Muscle of leg (tissue), 11 donors: ENCODE measurements around the gene HSD17B13. TPM values are rescaled to one million over a fixed set of nuclear protein-coding genes. Genes with fewer than 3 reads are reported as not detected.
"Not testable (repeated sequence)": the region's sequence is repeated elsewhere in the genome, so short reads cannot be mapped to it uniquely, and the experiment has no call there.

Experiments
- DNase-seq: peaks from one replicate; pipeline ENCODE4 v3.0.0; 2013
- H3K27ac ChIP-seq: one replicate; pipeline ENCODE4 v1.5.1; 2013; ENCODE audit warnings: mild to moderate bottlenecking, low read length, control low read depth
- H3K27me3 ChIP-seq: one replicate; pipeline ENCODE4 v1.6.1; 2013; ENCODE audit warnings: low read length; ENCODE audit not compliant: control insufficient read depth, insufficient read depth
- H3K36me3 ChIP-seq: one replicate; pipeline ENCODE4 v1.6.1; 2013; ENCODE audit warnings: low read length; ENCODE audit not compliant: control insufficient read depth, insufficient read depth
- H3K4me1 ChIP-seq: one replicate; pipeline ENCODE4 v1.6.1; 2013; ENCODE audit warnings: low read length; ENCODE audit not compliant: control insufficient read depth, insufficient read depth
- H3K4me3 ChIP-seq: one replicate; pipeline ENCODE4 v1.5.1; 2013; ENCODE audit warnings: low read length, control low read depth
- H3K9me3 ChIP-seq: replicated peaks from 2 replicates; pipeline ENCODE4 v1.6.1; 2013; ENCODE audit warnings: low read depth, low read length; ENCODE audit not compliant: control insufficient read depth
- WGBS: methylation state at CpG from one replicate; pipeline ENCODE4 v1.1.5; 2013; ENCODE audit warnings: missing lambda C conversion rate; ENCODE audit not compliant: insufficient coverage; 5-methylcytosine and 5-hydroxymethylcytosine counted together
- polyA plus RNA-seq, 8 donors: library from polyadenylated mRNA; unstranded; fragments of 120-200 nt; gene quantifications; one replicate each; pipeline versions ENCODE4 v1.2.1 to v1.2.3, GENCODE V29; 2013; ENCODE audit warnings: inconsistent platforms in 1 of 8, low replicate concordance in 1 of 8; ENCODE audit not compliant: insufficient read length in 8 of 8, insufficient read depth in 1 of 8
- total RNA-seq: library from RNA; stranded (reverse); fragments of 120-200 nt; gene quantifications from one replicate; pipeline ENCODE4 v1.2.4, GENCODE V29; 2013

HSD17B13 gene
- total and polyA plus RNA-seq, 9 donors: 0.11 to 0.43 (median 0.27) TPM

GRCh38 chr4:87353592-87353991 is 30.9 kb upstream of the HSD17B13 start:
- WGBS: 17% methylated on average over 2 of the region's 3 CpGs
- no peak overlapping the region for H3K4me3 ChIP-seq

GRCh38 chr4:87345139-87345538 is 22.5 kb upstream of the HSD17B13 start:
- H3K4me3 ChIP-seq: no peak overlapping the region
- no peaks in the 10 kb centered on the region for H3K27me3 ChIP-seq
- peaks cover 3% of the 10 kb centered on the region for H3K9me3 ChIP-seq
- H3K27ac ChIP-seq: no peak overlapping the region
- DNase-seq: no peak
- H3K36me3 ChIP-seq: peaks cover 15% of the 10 kb centered on the region
- no peaks in the 10 kb centered on the region for H3K4me1 ChIP-seq

More at GRCh38 chr4:87353592-87353991, 30.9 kb upstream of the HSD17B13 start:
- peak; percentile 85 for DNase-seq
- peak overlapping the region; percentile 63 for H3K27ac ChIP-seq
- H3K27me3 ChIP-seq: no peaks in the 10 kb centered on the region
- peaks cover 5% of the 10 kb centered on the region for H3K36me3 ChIP-seq
- H3K9me3 ChIP-seq: no peaks in the 10 kb centered on the region
- peaks cover 5% of the 10 kb centered on the region for H3K4me1 ChIP-seq

DNA sequence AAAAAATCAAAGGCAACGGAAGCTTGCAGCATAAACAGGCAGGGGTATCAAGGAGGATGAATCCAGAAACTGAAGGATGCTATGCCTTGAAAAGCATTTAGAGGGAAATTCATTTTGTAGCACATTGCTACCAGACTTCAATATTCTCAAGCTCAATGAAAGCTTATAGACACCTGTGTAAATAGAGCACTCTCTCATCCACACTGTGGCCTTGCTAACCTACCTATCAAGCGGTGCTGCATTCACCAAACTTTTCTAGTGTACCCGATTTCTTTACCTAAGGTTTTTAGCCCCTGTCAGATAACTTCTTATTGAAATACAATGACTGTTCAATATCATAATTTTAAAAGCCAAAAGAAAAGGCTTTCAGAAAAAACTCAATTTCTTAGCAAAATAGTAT is 20.2 kb upstream of the HSD17B13 start:
- no CpG with 5 or more reads among the region's 3 CpGs for WGBS
- DNase-seq: no peak
- Histone ChIP-seq H3K4me3 (no peak overlapping the region), H3K27ac (no peak overlapping the region), H3K9me3 (peaks cover 3% of the 10 kb centered on the region), H3K4me1 (no peaks in the 10 kb centered on the region), H3K27me3 (no peaks in the 10 kb centered on the region), H3K36me3 (peaks cover 17% of the 10 kb centered on the region)

DNA sequence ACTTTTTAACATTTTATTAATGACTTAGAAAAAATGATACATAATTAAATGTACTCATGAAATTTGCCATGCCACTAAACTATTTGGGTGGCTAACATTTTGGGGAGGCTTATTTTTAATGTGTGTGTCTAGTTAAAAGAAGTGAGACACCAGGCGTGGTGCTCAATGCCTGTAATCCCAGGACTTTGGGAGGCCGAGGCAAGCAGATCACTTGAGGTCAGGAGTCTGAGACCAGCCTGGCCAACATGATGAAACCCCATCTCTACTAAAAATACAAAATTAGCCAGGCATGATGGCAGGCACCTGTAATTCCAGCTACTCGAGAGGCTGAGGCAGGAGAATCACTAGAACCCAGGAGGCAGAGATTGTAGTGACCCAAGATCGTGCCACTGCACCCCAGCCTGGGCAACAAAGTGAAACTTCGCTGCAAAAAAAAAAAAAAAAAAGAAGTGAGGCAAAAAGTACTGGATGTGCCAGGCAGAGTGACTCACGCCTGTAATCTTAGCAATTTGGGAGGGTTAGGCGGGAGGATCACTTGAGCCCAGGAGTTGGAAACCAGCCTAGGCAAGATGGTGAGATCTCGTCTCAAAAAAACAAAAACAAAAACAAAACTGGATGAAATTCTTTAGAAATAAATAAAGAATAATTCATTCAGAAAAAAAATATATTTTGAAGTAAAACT is 19.4 kb upstream of the HSD17B13 start:
- H3K4me1 ChIP-seq, H3K27ac ChIP-seq, H3K4me3 ChIP-seq, H3K27me3 ChIP-seq, H3K9me3 ChIP-seq, DNase-seq: not testable (repeated sequence)
- 100% methylated on average over 5 of the region's 8 CpGs for WGBS
- H3K36me3 ChIP-seq: peaks cover 17% of the 10 kb centered on the region

DNA sequence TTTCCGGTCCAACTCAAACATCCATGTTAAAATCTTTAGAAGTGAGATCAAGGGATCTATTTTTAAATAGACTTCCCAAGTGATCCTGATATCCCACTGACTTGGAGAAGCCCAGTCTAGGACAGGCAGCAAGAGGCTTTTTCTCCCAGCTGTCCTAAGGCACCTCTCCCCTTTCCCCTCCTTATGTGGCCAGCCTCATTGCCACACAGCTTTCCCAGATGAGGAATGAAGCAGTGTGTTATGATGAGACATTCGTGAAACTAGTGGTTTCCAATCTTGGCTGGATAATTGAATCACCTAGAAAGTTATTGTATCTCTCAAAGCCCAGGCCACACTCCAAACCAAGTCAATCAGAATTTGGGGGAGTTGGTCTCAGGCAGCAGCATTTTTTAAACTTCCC is 16.8 kb upstream of the HSD17B13 start:
- Histone ChIP-seq H3K9me3 (no peaks in the 10 kb centered on the region), H3K27me3 (no peaks in the 10 kb centered on the region), H3K4me3 (no peak overlapping the region), H3K4me1 (no peaks in the 10 kb centered on the region), H3K27ac (no peak overlapping the region), H3K36me3 (peaks cover 16% of the 10 kb centered on the region)
- no CpG with 5 or more reads among the region's 2 CpGs for WGBS
- DNase-seq: no peak

GRCh38 chr4:87337361-87337760 is 14.7 kb upstream of the HSD17B13 start:
- no peak for DNase-seq
- Histone ChIP-seq H3K27me3 (no peaks in the 10 kb centered on the region), H3K4me3 (no peak overlapping the region), H3K4me1 (no peaks in the 10 kb centered on the region), H3K27ac (no peak overlapping the region), H3K9me3 (peaks cover 12% of the 10 kb centered on the region), H3K36me3 (peaks cover 16% of the 10 kb centered on the region)
- WGBS: no CpG with 5 or more reads among the region's 1 CpG

GRCh38 chr4:87333267-87333666 is 10.6 kb upstream of the HSD17B13 start:
- H3K4me1 ChIP-seq: no peaks in the 10 kb centered on the region
- H3K27ac ChIP-seq: no peak overlapping the region
- DNase-seq: no peak
- no peaks in the 10 kb centered on the region for H3K27me3 ChIP-seq
- peaks cover 17% of the 10 kb centered on the region for H3K9me3 ChIP-seq
- no peak overlapping the region for H3K4me3 ChIP-seq
- peaks cover 4% of the 10 kb centered on the region for H3K36me3 ChIP-seq
- no CpG with 5 or more reads among the region's 1 CpG for WGBS

- Histone ChIP-seq H3K27ac (no peak overlapping the region), H3K36me3 (no peaks in the 10 kb centered on the region), H3K27me3 (no peaks in the 10 kb centered on the region), H3K4me3 (no peak overlapping the region), H3K4me1 (no peaks in the 10 kb centered on the region), H3K9me3 (peaks cover 17% of the 10 kb centered on the region)
- DNase-seq: no peak
- WGBS: no CpG with 5 or more reads among the region's 4 CpGs
These were observed 8.1 kb upstream of the HSD17B13 start for GRCh38 chr4:87330761-87331160.

DNA sequence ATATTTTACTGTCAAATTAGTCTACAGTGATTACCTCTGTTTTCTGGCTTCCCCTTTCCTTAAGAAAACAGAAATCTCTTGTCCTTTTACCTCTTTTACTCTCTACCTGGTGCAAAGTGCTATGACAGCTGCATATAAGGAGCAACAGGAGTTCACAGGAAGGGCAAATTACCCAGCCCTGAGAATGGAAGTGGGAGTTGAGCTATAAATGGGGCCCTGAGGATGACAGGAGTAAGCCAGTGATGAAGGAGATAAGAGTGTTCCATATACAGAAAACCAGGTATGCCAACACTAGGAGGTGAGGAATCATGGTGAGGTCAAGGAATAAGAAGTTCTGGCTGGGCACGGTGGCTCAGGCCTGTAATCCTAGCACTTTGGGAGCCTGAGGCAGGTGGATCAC is 4.5 kb upstream of the HSD17B13 start:
- Histone ChIP-seq H3K36me3 (no peaks in the 10 kb centered on the region), H3K27me3 (no peaks in the 10 kb centered on the region), H3K4me3 (no peak overlapping the region), H3K27ac (no peak overlapping the region), H3K4me1 (no peaks in the 10 kb centered on the region), H3K9me3 (peaks cover 3% of the 10 kb centered on the region)
- no peak for DNase-seq
- 100% methylated on average over 1 of the region's 1 CpG for WGBS

GRCh38 chr4:87326460-87326859 is 3.8 kb upstream of the HSD17B13 start:
- Histone ChIP-seq H3K4me3 (no peak overlapping the region), H3K27me3 (no peaks in the 10 kb centered on the region), H3K4me1 (no peaks in the 10 kb centered on the region), H3K27ac (no peak overlapping the region), H3K9me3 (no peaks in the 10 kb centered on the region), H3K36me3 (no peaks in the 10 kb centered on the region)
- WGBS: no CpG with 5 or more reads among the region's 3 CpGs
- DNase-seq: no peak

- Histone ChIP-seq H3K27me3 (no peaks in the 10 kb centered on the region), H3K9me3 (no peaks in the 10 kb centered on the region), H3K4me3 (no peak overlapping the region), H3K36me3 (no peaks in the 10 kb centered on the region), H3K4me1 (no peaks in the 10 kb centered on the region), H3K27ac (no peak overlapping the region)
- WGBS: no CpG with 5 or more reads among the region's 5 CpGs
- no peak for DNase-seq
These were observed 794 bp downstream of the HSD17B13 start for GRCh38 chr4:87321888-87322287.
